Activated naive CD4-positive, alpha-beta T cell treated with anti-CD3 and anti-CD28 coated beads, Interleukin-2, amount 50 U/mL, for 72 hours (primary cell): Measurements from ENCODE around the gene HOXB4. TPM values are rescaled to one million over a fixed set of nuclear protein-coding genes. Genes with fewer than 3 reads are reported as not detected.
A peak's percentile ranks its signal among the peaks of the same experiment; 100 is the strongest.

Experiments
- ATAC-seq, 2 donors: fragments of 150-1000 bp; cut with Tn5 transposase; 2 replicates each; pipeline ENCODE4 v1.10.0; 2021; ENCODE audit warnings: mild to moderate bottlenecking in 2 of 2, moderate library complexity in 2 of 2
- DNase-seq, 2 donors: peaks; one replicate each; pipeline ENCODE4 v3.0.0; 2021 to 2022; ENCODE audit warnings: low spot score in 2 of 2
- H3K27ac Mint-ChIP-seq, 2 donors: one replicate each; pipeline ENCODE4 v1.8.0; 2022; ENCODE audit warnings: mild to moderate bottlenecking in 2 of 2, mixed read lengths in 2 of 2
- H3K36me3 Mint-ChIP-seq, 2 donors: one replicate each; pipeline ENCODE4 v1.8.0; 2022; ENCODE audit warnings: mixed read lengths in 2 of 2
- H3K9me3 Mint-ChIP-seq, 2 donors: one replicate each; pipeline ENCODE4 v1.8.0; 2022; ENCODE audit warnings: mixed read lengths in 2 of 2
- total RNA-seq, 2 donors: library from RNA; stranded (reverse); gene quantifications; one replicate each; pipeline ENCODE4 v1.2.3, GENCODE V29; 2022

HOXB4 gene
- total RNA-seq, 2 donors from 2014 or later: 0.89 to 3.0 TPM

DNA sequence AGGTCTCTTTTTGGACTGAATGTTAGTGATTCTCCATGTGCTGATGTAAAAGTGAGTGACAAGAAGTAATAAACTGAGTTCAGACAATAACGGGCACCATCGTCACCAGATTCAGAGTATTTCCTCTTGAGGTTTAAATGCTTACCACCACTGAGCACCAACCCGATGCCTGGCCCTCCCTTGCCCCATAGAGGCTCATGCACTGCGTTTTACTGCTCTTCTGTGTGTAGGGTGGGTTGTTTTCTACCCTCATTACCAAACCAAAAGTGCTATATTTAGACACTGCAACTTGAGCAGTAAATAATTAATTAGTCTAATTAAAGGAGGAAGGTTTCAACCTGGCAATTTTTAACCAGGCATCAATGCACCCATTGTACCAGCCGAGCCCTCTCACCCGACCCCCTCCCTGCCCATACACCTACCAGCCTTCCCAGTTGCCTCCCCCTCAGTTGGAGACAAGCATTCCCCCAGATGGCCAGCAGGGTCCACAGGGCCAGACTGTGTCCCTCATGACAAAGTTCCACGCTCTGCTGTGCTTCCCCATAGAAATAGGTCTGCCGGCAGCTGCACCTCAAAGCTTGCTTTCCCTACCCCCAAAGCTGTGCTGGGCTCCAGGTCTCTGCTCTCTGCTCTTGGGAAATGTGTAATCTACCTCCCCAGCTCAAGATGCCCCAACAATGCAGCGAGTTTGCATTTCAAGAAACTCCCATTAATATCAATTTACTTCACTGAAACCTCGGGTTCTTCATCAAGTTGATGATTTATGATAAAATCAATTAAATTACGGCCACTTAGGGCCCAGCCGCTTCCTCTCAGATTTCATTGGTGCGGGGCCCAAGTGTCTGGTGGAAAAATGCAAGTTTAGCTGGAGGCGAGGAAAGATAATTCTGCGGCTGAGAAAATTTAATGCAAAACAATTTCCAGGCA, 16.0 kb downstream of the HOXB4 start:
- ATAC-seq (no peak), DNase-seq (no peak)
- Mint-ChIP-seq H3K9me3 (no peaks in the 10 kb centered on the region), H3K27ac (no peak overlapping the region), H3K36me3 (no peaks in the 10 kb centered on the region)

GRCh38 chr17:48559840-48560817, 18.0 kb downstream of the HOXB4 start:
- H3K9me3 Mint-ChIP-seq: no peaks in the 10 kb centered on the region
- H3K36me3 Mint-ChIP-seq: no peaks in the 10 kb centered on the region
- DNase-seq (no peak), ATAC-seq (no peak)
- H3K27ac Mint-ChIP-seq: no peak overlapping the region

DNA sequence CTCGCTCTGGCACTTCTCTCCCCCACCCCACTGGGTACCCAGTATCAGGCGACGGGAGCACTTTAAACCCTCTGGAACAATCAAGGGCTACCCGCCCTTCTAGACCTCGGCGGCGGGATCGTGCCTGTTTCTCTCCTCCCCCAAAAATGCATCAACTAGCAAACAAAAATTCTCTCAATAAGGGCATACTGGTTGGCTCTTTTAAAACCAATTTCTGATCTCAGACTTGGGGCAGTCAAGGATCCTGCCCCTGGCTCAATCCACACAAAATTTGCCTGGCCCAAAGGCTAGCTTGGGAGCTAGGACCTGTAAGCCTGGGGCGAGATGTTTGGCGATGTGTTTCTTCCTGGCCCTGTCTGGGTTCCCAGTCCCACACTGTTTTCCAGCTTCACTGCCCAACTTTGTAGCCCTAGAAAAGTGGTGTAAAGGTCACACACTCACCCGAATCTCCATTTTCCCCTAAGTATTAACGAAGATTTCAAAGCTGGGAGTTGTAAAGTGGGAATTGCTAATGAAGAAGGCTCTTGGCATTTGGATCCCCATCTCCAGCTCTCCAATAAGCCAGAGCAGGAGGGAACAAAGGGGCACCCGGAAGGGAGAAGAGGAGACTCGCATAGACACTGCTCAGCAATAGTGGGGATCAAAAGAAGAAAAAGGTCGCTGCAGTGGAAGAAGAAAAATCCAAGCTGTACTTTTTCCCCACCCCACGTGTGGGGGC, 18.9 kb downstream of the HOXB4 start:
- Mint-ChIP-seq H3K36me3 (no peaks in the 10 kb centered on the region), H3K9me3 (no peaks in the 10 kb centered on the region), H3K27ac (no peak overlapping the region)
- DNase-seq: no peak
- no peak for ATAC-seq

DNA sequence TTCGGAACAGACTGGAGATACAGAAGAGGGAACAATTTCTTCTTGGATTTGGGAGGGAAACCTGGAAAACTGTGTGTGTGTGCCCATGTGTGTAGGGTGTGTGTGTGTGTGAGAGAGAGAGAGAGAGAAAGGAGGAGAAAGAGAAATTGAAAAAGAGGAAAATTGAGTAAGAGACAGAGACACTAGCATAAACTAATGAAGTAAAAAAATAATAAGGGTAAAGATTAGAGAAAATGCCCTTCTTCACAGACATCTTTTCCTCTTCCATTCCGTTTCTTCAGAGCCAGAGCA, 19.4 kb downstream of the HOXB4 start:
- ATAC-seq: no peak
- no peak for DNase-seq
- no peaks in the 10 kb centered on the region for H3K36me3 Mint-ChIP-seq
- no peaks in the 10 kb centered on the region for H3K9me3 Mint-ChIP-seq
- H3K27ac Mint-ChIP-seq: no peak overlapping the region

DNA sequence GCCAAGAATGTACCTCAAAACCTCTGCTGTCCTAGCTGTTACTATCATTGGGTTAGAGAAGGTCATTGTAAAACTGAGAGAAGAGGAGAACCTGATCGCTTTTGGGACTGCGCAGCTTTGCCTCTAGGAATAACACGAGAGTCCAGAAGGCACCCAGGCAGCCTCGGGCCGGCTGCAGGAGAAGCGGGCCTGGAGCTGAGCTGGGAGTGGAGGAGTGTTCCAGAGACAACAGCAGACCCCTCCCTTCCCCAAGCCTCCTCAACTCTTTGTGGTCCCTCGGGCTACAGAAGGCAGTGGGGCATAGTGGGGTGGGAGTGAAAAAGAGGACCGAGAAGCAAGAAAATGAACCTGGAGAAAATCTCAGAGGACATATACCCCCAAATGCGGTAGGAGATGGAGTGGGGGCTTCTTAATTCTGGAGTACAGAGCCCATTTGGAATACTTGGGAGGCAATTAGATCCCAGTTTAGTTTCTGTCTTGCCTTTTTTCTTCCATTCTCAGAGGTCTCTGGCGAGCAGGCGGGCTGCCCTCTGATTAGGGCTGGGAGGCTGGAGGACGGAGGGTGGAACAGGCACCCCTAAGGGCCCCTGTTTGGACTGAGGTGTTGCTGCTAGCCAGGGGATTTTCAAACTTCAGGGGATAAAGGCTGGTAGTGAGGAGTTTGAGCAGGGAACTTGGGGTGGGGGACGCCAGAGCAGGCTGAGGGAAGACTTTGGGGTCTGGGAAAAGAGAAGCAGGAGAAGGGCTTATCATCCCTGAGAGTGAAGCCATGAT, 19.9 kb downstream of the HOXB4 start:
- no peak for DNase-seq
- Mint-ChIP-seq H3K27ac (peak overlapping the region in 1 of 2 donors; percentile 4), H3K36me3 (no peaks in the 10 kb centered on the region), H3K9me3 (no peaks in the 10 kb centered on the region)
- no peak for ATAC-seq

DNA sequence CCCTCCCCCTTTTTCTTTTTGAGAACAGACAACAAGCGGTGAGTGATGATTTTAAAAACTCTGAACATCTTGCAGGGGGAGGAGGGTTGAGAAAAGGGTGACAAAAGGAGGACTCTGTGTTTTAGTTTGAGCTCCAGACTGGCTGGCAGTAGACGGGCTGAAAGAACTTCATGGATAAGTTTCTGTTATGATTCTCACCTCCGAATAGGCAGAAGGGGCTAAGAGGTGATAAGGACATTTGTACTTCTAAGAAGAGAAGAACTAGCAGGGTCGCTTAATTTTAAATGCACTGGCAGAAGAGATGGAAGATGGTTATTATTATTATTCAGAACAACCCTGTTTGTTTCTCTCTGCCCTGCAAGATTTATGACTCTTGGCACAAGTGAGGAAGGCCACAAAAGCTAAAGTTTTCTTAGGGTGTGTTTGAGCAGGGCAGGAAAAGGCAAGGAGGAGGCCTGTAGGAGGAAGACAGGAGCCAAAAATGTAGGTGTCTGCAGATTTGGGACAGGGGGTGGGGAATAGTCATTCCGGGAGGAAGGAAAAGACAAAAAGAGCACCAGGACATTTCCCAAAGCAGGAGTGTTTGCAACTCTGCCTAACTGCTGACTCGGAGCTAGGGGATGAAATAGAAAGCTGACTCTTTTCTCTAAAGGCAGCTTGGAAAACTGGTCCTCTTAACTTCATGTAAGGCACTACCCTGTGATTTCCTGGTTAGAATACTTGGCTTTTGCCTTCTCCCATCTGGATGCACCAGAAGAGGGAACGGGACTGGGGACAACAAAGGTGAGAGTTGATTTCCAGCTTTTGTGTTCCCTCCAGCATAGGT, 21.4 kb downstream of the HOXB4 start:
- no peaks in the 10 kb centered on the region for H3K9me3 Mint-ChIP-seq
- H3K36me3 Mint-ChIP-seq: no peaks in the 10 kb centered on the region
- DNase-seq (no peak), ATAC-seq (no peak)
- no peak overlapping the region for H3K27ac Mint-ChIP-seq

- Mint-ChIP-seq H3K27ac (no peak overlapping the region), H3K9me3 (no peaks in the 10 kb centered on the region)
Measured at GRCh38 chr17:48556229-48556575, 21.9 kb downstream of the HOXB4 start.

DNA sequence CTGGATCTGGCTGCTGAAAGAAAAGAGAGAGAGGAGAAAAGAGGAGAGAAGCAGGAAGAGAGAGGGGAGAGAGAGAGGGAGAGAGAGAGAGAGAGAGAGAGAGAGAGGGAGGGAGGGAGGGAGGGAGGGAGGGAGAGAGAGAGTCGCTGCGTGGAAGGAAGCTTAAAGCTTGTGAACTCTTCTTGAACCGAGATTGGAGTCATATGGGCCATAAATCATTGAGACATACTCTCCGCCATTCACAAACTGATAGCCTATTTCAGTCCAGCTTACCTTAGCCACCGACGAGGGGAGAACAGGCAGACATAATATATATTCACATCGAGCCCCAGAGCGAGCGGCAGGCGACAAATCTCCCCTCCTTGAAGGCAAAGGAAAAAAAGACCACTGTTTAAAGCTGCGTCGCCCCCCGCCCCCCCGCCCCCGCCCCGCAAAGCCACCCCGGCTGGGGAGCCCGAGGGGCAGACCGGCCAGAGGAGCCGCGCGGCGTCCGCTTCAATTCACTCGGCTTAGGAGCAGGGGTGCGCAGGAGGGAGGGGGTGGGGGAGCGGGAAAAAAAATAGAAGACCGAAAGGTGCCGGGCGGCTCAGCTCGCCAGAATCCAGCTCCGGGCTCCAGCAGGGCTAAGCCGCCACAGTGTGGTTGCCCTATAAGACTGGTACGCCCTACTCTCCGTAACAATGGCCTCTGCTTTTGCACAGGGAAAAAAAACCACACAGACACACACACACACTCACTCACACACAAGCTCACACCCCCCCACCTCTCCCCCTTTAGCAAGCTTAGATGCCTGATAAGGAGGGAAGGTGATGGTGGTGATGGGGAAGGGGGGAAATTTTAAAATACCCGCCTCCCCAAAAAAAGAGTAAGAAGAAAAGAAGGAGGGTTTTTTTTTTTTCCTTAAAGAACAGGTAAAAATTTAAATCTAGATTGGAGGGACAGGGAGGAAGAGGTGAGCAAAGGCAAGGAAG, 22.6 kb downstream of the HOXB4 start:
- no peak overlapping the region for H3K27ac Mint-ChIP-seq
- H3K36me3 Mint-ChIP-seq: no peaks in the 10 kb centered on the region
- no peaks in the 10 kb centered on the region for H3K9me3 Mint-ChIP-seq
- ATAC-seq: peak; percentile 56 to 66
- DNase-seq: no peak

More at GRCh38 chr17:48556229-48556575, 21.9 kb downstream of the HOXB4 start:
- DNase-seq (no peak), ATAC-seq (no peak)
- no peaks in the 10 kb centered on the region for H3K36me3 Mint-ChIP-seq

DNA sequence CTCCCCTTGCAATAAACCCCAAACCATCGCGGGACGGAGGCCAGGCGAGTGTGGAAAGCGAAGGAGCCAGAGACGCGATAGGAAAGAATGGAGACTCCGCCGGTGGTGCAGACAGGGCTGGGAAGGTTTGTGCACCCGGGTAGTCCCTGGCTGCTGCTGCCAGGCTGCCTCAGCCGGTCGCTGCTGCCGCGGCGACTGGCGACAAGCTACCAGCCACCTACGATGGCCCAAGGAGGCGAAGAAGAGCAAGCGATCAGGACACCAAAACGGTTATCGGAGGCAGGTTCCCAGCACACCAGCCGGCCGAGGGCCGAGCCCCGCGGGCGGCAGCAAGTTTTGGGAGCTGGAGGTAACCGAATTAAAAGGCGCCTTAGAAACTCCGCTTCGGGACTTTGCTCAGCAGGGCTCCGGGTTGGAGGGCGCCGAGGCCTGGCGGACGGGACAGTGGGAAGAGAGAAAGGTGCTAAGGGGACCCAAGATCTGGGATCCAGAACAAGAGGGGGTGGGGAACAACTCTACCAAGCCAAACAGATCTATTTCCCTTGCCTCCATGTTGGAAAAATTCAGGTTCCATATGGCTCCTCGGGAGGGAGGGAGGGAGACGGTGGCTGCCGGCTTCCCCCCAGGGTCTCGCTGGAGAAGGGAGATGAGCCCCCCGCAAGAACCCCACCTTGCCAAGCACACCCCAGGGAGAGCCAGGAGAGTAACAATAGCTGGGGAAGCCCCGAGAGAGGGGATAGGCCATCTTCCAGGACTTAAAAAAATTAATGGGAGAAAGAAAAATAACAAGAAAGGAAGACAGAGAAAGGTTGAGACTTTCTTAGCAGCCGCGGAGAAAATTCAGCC, 23.5 kb downstream of the HOXB4 start:
- H3K27ac Mint-ChIP-seq: no peak overlapping the region
- no peak for DNase-seq
- no peaks in the 10 kb centered on the region for H3K9me3 Mint-ChIP-seq
- no peaks in the 10 kb centered on the region for H3K36me3 Mint-ChIP-seq
- ATAC-seq: no peak

DNA sequence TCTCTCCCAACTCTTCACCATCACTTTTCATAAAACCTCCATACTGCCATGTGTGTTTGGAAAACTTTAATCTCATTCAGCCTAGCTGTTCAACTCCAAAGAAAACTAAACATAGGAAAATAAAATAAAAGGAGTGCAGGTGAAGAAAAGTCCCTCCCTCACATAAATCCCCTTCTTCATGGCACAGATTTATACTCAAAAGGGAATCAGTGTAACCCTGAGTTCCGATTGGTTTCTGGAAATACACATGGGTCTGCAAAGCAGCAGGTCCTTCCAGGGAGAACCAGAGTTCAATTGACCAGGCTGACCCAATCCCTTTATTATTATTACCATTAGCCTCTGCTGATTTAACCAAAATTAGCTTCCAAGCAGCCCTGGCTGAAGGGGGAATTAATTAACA, 24.3 kb downstream of the HOXB4 start:
- no peak for ATAC-seq
- no peaks in the 10 kb centered on the region for H3K9me3 Mint-ChIP-seq
- no peak overlapping the region for H3K27ac Mint-ChIP-seq
- DNase-seq: no peak
- no peaks in the 10 kb centered on the region for H3K36me3 Mint-ChIP-seq

- Mint-ChIP-seq H3K9me3 (no peaks in the 10 kb centered on the region), H3K36me3 (no peaks in the 10 kb centered on the region)
- ATAC-seq: no peak
Measured at GRCh38 chr17:48553190-48553547, 25.0 kb downstream of the HOXB4 start.

DNA sequence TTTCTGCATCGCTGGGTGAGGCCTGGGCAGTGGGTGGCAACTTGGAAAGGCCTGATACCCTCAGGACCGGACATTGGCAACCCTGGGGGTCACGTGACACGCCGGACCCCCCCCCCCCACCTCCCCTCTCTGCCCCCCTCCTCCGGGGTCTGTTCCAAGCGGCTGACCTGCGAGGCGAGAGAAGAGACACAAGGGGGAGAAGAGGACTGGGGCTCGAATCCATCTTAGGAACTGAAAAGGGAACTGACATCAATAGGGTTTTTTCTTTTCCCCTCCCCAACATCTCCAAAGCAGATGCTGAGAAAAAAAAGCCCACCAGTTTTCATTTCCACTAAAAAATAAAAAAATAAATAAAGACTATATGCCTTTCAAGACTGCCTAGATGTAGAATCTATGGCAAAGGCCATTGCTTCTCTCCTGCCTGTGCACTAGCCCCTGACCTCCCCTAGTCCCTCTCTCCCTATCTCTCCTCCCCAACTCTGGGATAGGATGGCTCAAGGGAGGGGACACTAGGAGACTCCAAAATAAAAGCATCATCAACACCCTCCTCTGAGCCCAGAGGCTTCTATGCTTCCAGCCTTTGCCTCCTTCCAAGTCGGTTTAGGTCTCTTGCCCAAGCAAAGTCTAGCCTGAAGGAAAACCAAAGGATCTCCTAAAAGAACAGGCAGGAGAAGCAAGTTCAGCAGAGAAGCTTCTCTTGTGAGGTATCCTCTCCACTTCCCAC, 25.5 kb downstream of the HOXB4 start:
- Mint-ChIP-seq H3K9me3 (no peaks in the 10 kb centered on the region), H3K36me3 (no peaks in the 10 kb centered on the region), H3K27ac (no peak overlapping the region)
- DNase-seq: no peak
- ATAC-seq: no peak

More at GRCh38 chr17:48553190-48553547, 25.0 kb downstream of the HOXB4 start:
- no peak overlapping the region for H3K27ac Mint-ChIP-seq
- no peak for DNase-seq
